Mononuclear cell (primary cell): ENCODE results near the gene DNAH8. TPM values are rescaled to one million over a fixed set of nuclear protein-coding genes. Genes with fewer than 3 reads are reported as not detected.
A peak's percentile ranks its signal among the peaks of the same experiment; 100 is the strongest.

ENCODE experiments used
- H3K27me3 ChIP-seq: 2 replicates; pipeline ENCODE4 v1.6.0; 2011; ENCODE audit warnings: low read length, control low read depth; ENCODE audit not compliant: insufficient read depth
- H3K4me1 ChIP-seq: 2 replicates; pipeline ENCODE4 v1.5.1; 2011; ENCODE audit warnings: mild to moderate bottlenecking, low read length, control low read depth; ENCODE audit not compliant: insufficient read depth
- H3K4me3 ChIP-seq: 2 replicates; pipeline ENCODE4 v1.5.1; 2011; ENCODE audit warnings: mild to moderate bottlenecking, low read length, moderate library complexity
- H3K9me3 ChIP-seq: 2 replicates; pipeline ENCODE4 v1.5.1; 2011; ENCODE audit warnings: low read depth, mild to moderate bottlenecking, control low read depth, low read length
- total RNA-seq: library from RNA; depleted of rRNA; stranded (reverse); fragments of >200 nt; gene quantifications from one replicate; pipeline ENCODE4 v1.2.3, GENCODE V29; 2012

Gene DNAH8, protein sequence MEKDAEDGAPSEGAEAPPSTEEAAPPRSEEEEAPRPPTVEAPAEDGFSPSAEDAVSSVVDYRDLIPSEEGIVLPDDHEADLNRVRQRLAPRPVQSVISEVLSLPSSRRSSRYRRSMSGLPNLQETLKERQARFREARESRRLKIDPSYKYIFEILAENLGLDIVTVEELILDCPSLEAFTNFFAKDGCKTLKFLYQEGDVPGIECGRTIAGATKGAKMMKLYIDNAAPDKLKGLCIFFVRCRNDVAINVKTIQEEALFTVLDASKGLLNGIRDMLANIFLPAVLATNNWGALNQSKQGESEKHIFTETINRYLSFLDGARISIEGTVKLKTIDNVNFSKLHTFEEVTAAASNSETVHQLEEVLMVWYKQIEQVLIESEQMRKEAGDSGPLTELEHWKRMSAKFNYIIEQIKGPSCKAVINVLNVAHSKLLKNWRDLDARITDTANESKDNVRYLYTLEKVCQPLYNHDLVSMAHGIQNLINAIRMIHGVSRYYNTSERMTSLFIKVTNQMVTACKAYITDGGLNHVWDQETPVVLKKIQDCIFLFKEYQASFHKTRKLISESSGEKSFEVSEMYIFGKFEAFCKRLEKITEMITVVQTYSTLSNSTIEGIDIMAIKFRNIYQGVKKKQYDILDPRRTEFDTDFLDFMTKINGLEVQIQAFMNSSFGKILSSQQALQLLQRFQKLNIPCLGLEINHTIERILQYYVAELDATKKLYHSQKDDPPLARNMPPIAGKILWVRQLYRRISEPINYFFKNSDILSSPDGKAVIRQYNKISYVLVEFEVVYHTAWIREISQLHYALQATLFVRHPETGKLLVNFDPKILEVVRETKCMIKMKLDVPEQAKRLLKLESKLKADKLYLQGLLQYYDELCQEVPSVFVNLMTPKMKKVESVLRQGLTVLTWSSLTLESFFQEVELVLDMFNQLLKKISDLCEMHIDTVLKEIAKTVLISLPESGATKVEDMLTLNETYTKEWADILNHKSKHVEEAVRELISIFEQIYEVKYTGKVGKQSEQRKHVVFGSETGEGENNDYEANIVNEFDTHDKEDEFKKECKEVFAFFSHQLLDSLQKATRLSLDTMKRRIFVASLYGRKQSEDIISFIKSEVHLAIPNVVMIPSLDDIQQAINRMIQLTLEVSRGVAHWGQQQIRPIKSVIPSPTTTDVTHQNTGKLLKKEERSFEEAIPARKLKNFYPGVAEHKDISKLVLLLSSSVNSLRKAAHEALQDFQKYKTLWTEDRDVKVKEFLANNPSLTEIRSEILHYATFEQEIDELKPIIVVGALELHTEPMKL (N-terminal part only)
- total RNA-seq: 0.10 TPM

DNA sequence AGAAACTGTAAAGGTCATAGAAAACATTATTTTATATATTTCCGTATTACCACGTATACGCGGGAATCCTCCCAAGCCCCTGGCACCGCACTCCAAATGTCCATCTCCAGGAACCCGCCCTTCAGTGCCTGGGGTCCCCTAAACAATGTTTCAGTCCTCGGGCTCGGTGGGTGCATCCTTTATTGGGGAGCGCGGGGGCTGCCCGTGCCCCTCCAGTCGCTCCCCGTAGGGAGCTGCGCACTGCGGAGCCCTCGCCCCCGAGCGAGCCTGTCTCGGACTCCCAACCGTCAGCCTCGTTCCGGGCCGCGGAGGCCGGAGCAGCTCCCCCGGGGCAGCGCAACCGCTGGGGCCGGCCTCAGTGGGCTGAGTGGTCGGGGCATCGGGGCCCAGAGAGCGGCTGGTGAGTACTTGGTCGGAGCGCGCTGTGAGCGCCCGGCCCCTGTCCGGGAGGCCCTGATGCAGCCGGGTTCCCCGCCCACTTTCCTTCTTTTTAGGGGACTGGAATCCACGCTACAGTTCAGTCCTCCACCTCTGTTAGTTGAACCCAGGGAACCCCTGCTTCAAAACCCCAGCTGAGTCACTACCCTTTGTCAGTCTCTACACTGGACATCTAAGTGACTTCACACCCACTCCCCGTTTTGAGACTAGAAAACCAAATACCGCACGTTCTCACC lies at the start of gene DNAH8:
TSS of gene DNAH8 (plus strand) at position 296 of the 674 bp plus-strand sequence. CDS start 7,499 bp downstream, outside the sequence.
- H3K27me3 ChIP-seq: peaks cover 53% of the 10 kb centered on the region
- H3K4me3 ChIP-seq: peak within 1 kb of the TSS; percentile 16
- peaks cover 20% of the 10 kb centered on the region for H3K4me1 ChIP-seq
- no peaks in the 10 kb centered on the region for H3K9me3 ChIP-seq

DNA sequence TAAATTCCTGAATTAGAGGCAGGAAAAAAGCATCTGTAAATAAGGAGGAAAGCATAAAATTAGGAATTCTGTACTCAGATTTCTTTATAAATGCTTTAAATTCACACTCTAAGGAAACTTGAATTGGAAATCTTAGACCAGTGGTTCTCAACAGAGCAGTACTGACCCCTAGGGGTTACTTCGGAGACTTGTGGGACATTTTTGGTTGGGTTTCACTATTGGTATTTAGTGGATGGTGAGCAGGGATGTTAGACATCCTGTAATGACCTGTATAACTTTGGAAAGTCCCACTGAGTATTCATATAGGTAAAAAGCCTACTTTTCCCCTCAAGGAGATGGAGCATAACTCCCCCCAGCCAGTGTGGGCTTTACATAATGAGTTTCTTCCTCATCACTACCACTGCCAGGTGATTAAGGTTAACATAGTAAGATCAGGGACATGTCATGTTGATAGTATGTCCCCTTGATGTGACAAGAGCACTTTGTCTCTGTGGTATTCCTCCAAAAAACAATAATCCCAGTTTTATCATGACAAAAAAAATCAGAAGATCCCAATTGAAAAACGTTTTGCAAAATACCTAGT lies 43.1 kb upstream of the DNAH8 start:
- Histone ChIP-seq H3K4me3 (no peak overlapping the region), H3K9me3 (no peaks in the 10 kb centered on the region), H3K4me1 (peaks cover 14% of the 10 kb centered on the region), H3K27me3 (no peaks in the 10 kb centered on the region)

DNA sequence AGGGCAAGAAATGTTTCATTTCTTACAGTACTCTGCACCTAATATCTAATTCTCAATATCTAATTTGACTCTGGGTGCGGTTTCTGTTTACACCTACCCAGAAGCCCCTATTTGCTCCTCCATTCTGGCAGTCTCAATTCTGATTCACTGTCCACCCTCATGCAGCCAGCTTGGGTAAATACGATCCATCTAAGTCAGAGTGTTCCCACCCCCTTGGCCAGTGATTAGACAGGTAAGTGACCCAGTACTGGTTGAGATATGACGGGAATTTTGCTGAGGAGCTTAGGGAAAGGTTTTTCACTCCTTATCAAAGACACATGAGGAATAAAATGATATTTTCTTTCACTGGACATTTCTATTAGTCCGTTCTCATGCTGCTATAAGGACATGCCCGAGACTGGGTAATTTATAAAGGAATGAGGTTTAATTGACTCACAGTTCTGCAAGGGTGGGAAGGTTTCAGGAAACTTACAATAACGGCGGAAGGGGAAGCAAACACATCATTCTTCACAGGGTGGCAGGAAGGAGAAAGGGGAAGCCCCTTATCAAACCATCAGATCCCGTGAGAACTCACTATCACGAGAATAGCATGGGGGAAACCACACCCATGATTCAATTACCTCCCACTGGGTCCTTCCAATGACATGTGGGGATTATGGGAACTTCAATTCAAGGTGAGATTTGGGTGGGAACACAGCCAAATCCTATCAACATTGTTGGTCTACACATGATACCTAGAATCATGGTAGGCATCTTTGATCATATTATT lies 41.5 kb upstream of the DNAH8 start:
- Histone ChIP-seq H3K4me3 (no peak overlapping the region), H3K27me3 (no peaks in the 10 kb centered on the region), H3K4me1 (peaks cover 24% of the 10 kb centered on the region), H3K9me3 (no peaks in the 10 kb centered on the region)

DNA sequence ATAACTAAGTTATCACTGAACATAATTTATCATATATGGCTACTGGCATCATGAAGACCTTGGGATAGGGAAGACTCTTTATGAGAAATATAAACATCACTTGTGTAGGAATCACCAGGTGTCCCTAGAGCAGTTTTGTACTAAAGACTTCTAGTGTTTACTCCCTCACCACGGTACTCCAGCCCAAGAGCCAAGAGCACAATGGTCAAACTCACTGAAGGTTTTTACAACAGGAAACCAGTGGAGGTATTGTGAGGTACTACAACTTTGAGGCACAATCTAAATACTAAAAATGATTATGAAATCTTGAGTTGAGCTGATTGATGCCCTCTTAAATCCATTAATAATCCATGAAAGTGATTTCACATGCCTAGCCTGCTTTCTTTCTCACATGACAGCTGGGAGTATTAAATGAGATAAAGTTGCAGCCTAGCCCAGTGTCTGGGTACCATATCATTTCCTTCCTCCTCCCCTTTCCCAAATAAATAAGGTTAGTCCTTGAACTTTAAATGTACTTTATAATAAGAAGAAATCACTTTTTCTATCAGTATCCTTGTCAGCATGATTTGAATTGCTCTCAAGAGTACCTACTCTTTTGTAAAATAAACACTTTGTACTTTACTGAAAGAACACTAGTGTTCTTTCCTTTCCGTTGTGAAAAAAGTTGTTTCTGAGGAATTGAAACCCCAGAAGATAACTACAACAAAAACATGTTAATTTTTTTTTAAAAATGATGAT lies 38.7 kb upstream of the DNAH8 start:
- no peak overlapping the region for H3K4me3 ChIP-seq
- no peaks in the 10 kb centered on the region for H3K27me3 ChIP-seq
- peaks cover 24% of the 10 kb centered on the region for H3K4me1 ChIP-seq
- no peaks in the 10 kb centered on the region for H3K9me3 ChIP-seq

DNA sequence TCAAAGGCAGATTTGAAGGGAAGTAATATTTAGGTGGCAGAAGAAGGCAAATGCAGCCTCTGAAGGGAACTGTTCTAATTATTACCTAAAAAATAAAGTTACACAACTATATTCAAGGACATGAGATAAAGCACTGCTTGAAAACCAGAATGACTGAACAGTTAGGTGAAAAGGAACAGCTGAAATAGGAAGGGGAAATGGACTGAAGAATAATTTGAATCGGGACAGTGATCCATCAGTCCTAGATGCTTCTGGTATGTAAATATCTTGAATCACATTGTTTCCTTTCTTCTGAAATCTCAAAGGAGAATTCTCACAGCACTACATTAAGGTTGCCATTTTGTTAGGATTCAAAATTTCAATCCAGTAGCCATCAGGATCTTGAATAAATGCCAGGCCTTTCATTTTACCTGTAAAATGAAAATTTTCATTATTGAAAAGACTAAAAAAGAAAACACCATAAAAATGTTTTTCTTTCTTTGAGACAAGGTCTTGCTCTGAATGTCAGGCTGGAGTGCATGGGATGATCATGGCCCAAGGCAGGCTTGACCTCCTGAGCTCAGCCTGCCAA lies 38.1 kb upstream of the DNAH8 start:
- Histone ChIP-seq H3K4me1 (peaks cover 24% of the 10 kb centered on the region), H3K4me3 (no peak overlapping the region), H3K27me3 (no peaks in the 10 kb centered on the region), H3K9me3 (no peaks in the 10 kb centered on the region)

DNA sequence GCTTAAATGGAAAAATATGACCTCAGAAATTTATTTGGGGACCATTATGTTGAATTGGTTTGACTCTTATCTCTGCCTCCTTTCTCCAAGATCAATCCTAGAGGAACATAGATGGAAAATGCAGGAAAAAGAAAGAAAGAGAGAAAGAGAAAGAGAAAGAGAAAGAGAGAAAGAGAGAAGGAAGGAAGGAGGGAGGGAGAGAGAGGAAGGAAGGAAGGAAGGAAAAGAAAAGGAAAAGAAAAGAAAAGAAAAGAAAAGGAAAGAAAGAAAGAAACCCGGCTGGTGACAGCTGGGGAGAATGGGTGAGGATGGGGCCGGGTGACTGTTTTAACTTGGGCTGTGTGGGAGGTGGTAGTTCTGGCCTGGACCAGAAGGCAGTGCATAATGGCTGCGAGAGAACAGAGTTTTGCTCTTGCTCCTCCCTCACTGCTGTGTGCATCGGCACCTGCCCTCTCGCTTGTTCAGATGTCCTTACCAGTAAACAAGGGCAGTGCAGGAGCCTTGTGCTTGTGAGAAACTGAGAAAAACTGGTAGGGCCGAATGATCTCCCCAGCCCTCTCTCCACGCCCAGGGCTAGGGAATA lies 36.8 kb upstream of the DNAH8 start:
- no peak overlapping the region for H3K4me3 ChIP-seq
- peaks cover 23% of the 10 kb centered on the region for H3K4me1 ChIP-seq

DNA sequence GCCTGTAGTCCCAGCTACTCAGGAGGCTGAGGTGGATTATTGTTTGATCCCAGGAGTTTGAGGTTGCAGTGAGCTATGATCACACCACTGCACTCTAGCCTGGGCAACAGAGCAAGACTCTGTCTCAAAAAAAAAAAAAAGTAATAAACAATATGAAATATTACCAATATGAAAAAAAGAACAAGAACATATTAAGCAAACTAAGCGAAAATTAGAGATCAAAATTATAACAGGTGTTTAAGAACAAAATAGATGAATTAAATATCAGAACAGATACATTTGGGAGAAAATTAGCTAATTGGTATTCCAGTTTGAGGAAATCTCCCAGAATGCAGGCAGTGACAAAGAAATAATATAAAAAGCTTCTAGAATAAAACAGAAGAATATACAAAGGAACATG lies 35.4 kb upstream of the DNAH8 start:
- Histone ChIP-seq H3K9me3 (no peaks in the 10 kb centered on the region), H3K4me3 (no peak overlapping the region)

More for the DNA sequence above, 36.8 kb upstream of the DNAH8 start:
- Histone ChIP-seq H3K27me3 (no peaks in the 10 kb centered on the region), H3K9me3 (no peaks in the 10 kb centered on the region)

DNA sequence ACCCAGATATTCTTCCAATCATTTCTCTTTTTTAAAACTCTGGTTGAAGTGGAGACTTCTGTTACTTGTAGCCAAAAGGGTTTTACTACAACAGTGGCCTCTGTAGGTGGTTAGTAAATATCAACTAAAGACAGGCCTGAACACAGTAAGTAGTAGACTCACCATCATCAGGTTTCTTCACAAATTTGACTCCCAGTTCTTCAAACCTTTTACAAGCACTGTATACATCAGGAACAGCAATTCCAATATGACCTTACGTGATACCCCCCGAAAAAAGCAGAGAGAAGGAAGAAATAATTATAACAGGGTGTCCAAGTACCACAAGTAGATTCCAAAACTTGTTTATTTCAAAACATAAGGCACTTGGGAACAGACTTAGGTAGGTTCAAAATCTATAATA lies 33.3 kb upstream of the DNAH8 start:
- H3K27me3 ChIP-seq: no peaks in the 10 kb centered on the region
- peaks cover 10% of the 10 kb centered on the region for H3K4me1 ChIP-seq
- no peak overlapping the region for H3K4me3 ChIP-seq

More for the DNA sequence above, 35.4 kb upstream of the DNAH8 start:
- Histone ChIP-seq H3K27me3 (no peaks in the 10 kb centered on the region), H3K4me1 (peaks cover 13% of the 10 kb centered on the region)

DNA sequence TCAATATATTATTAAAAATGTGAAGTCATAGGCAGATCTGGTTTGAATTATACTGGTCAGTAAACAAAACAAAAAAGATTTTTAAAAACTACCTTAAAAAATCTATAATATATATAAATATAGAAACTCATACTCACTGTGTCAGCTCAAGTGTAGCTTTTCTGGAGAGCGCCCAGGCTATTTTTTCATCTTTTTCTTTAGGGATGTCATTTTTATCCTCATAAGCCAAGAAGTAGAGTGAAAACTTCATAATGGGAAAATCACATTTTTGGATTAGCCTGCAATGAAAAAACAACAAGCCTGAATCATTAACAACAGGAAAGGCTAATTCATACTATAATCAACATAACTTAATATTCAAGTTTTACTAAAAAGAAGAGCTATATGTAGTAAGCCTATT lies 30.9 kb upstream of the DNAH8 start:
- Histone ChIP-seq H3K4me1 (peaks cover 5% of the 10 kb centered on the region), H3K27me3 (no peaks in the 10 kb centered on the region), H3K9me3 (no peaks in the 10 kb centered on the region), H3K4me3 (no peak overlapping the region)

More for the DNA sequence above, 33.3 kb upstream of the DNAH8 start:
- H3K9me3 ChIP-seq: no peaks in the 10 kb centered on the region

DNA sequence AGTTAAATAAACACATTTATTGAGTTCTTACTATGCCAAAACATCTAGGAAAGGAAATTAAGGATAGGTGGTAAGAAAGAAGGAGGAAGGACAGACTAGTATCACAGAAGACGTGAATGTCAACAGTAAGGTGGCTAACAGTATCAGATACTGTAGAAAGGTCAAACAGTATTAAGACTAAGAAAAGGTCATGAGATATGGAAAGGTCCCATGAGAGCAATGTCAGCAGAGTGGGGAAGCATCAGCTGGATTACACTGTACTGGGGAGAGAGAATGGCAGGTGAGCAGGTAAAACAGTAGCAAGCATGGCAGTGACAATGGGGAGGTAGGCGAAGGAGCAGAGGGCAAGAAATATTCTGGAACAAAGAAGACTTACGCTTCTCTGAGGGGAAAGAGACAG lies 30.2 kb upstream of the DNAH8 start:
- no peak overlapping the region for H3K4me3 ChIP-seq
- H3K4me1 ChIP-seq: peaks cover 5% of the 10 kb centered on the region
- H3K27me3 ChIP-seq: no peaks in the 10 kb centered on the region
- H3K9me3 ChIP-seq: no peaks in the 10 kb centered on the region

DNA sequence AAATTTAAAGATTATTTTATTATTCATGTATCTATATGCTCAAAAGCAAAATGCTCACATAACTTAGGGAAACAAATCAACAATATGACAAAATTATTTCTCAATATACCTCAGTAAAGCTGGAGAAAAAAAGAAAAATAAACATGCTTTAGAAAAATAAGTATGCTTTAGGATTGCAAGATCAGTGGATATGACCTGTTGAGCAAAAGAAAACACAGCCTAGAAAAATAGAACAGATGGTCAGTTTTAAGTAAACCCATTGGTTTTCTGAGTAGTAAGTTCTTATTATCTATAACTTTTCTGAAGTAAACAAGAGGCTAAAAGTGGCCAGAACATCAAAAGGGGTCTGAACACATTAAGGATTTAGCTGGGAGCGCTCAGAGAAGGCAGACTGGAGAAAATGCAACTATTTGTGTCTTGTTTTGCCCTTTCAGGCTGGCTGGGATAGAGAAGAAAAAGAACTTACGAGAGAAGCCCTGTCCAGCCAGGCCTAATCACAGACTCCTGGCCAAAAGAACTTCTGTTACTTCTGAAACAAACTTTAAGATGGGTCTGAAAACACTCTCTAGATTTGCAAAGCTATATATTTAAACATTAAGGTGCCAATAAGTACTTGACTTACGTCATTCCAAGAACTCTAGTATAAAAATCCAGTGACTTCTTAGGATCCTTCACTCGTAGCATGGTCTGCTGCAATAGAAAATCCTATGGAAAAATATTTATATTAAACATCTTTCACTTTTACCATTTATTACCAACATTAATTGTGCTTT lies 28.7 kb upstream of the DNAH8 start:
- Histone ChIP-seq H3K27me3 (no peaks in the 10 kb centered on the region), H3K9me3 (no peaks in the 10 kb centered on the region), H3K4me3 (no peak overlapping the region), H3K4me1 (peaks cover 5% of the 10 kb centered on the region)

DNA sequence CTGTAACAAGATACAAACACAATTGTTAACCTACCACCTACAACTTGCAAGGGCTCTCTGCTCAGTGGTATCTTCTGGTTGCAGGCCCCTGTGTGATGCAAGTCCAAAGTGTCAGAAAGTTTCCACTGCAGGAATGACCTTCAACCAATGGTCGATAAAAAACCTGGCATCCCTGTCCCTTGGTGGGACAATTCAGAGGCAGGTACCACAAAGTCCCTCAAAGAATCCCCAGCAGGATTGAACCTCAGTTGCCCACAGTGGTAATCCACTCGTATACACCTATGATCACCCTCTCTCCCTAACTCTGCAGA lies 28.1 kb upstream of the DNAH8 start:
- Histone ChIP-seq H3K4me1 (peaks cover 5% of the 10 kb centered on the region), H3K9me3 (no peaks in the 10 kb centered on the region), H3K4me3 (no peak overlapping the region), H3K27me3 (no peaks in the 10 kb centered on the region)
